ENCODE measurements around the gene RAB3GAP2.

DNA sequence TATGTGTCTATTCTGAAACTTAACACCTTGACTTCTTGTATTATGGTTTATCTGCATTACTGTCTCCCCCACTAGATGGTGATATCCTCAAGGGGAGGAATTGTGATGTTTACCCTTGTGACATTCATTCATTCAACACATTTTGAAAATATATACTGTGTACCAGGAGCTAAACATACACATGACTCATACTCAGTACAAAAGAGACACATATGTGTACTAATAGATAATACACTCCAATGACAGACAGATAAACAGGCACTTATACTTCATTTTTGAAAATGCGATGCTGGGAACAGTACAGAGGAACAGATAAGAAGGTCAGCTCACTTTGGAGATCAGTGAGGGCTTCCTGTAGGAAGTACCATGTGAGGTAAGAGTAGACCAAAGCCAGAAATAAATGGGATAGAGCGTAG lies 8.9 kb upstream of the RAB3GAP2 start:
- TF ChIP-seq CTCF (IDR thresholded peaks at IDR 0.05 in 8 of 11, conservative IDR thresholded peaks at IDR 0.05 in 3 of 11) (peak in 1 of 11 experiments; percentile 13), POLR2A (IDR thresholded peaks at IDR 0.05) (no peak), POLR2AphosphoS5 (IDR thresholded peaks at IDR 0.05) (no peak)

Measured in spleen (tissue), 7 donors.